ENCODE data around the gene SCYL1.
"Not testable (repeated sequence)": the region's sequence is repeated elsewhere in the genome, so short reads cannot be mapped to it uniquely, and the experiment has no call there.

Gene SCYL1

GRCh38 chr11:65560555-65561418 lies 35.9 kb downstream of the SCYL1 start:
- CTCF ChIA-PET: interaction anchor here (2.0 to 16.3 kb wide), 6 partner anchors 9 to 33 kb away, joined by 9 to 207 read pairs (median 16); partner anchors contain the start of genes EHBP1L1, FAM89B and ZNRD2
- peak overlapping the region; percentile 8; the same call in 1 of the 2 replicates for H3K4me3 ChIP-seq (ENCODE audit: low read depth, low read length)
- no peak for TF ChIP-seq CTCF (IDR thresholded peaks at IDR 0.05; ENCODE audit: insufficient read depth, low read length, missing control alignments)
- POLR2A ChIA-PET: interaction anchor here (0.7 to 3.3 kb wide), 6 partner anchors 9 to 138 kb away, joined by 3 to 15 read pairs (median 4); partner anchors contain the start of genes EHBP1L1, FAM89B, NEAT1 and ZNRD2
- DNase-seq (ENCODE audit: low read depth, low spot score): no peak

- ChIA-PET POLR2A (no interaction called here), CTCF (interaction anchor here (1.5 to 16.3 kb wide), 5 partner anchors 9 to 32 kb away, joined by 3 to 207 read pairs (median 16); partner anchors contain the start of genes EHBP1L1, FAM89B and ZNRD2)
- no peak overlapping the region for H3K4me3 ChIP-seq (ENCODE audit: low read depth, low read length)
- no peak for TF ChIP-seq CTCF (IDR thresholded peaks at IDR 0.05; ENCODE audit: insufficient read depth, low read length, missing control alignments)
- no peak for DNase-seq (ENCODE audit: low read depth, low spot score)
Measured at GRCh38 chr11:65562020-65562419, 37.1 kb downstream of the SCYL1 start.

- ChIA-PET POLR2A (no interaction called here), CTCF (interaction anchor here (1.5 to 16.3 kb wide), 5 partner anchors 9 to 31 kb away, joined by 3 to 207 read pairs (median 16); partner anchors contain the start of genes EHBP1L1, FAM89B and ZNRD2)
- TF ChIP-seq CTCF (IDR thresholded peaks at IDR 0.05; ENCODE audit: insufficient read depth, low read length, missing control alignments): no peak
- no peak overlapping the region for H3K4me3 ChIP-seq (ENCODE audit: low read depth, low read length)
- DNase-seq (ENCODE audit: low read depth, low spot score): no peak
Measured at GRCh38 chr11:65562788-65563187, 37.9 kb downstream of the SCYL1 start.

GRCh38 chr11:65563601-65564000 lies 38.7 kb downstream of the SCYL1 start:
- H3K4me3 ChIP-seq (ENCODE audit: low read depth, low read length): no peak overlapping the region
- CTCF ChIA-PET: interaction anchor here (4.1 to 16.3 kb wide), 4 partner anchors 8 to 30 kb away, joined by 15 to 207 read pairs (median 48); partner anchors contain the start of genes FAM89B and ZNRD2
- POLR2A ChIA-PET: no interaction called here
- TF ChIP-seq CTCF (IDR thresholded peaks at IDR 0.05; ENCODE audit: insufficient read depth, low read length, missing control alignments): no peak
- no peak for DNase-seq (ENCODE audit: low read depth, low spot score)

GRCh38 chr11:65564879-65565559 lies 40.1 kb downstream of the SCYL1 start:
- DNase-seq (ENCODE audit: low read depth, low spot score); H3K4me3 ChIP-seq (ENCODE audit: low read depth, low read length); POLR2A ChIA-PET: not testable (repeated sequence)
- CTCF ChIA-PET: interaction anchor here (16.3 kb wide), 1 partner anchor 23 kb away, joined by 207 read pairs; no protein-coding TSS in a partner anchor

GRCh38 chr11:65565624-65566453 lies 41.0 kb downstream of the SCYL1 start:
- no peak for TF ChIP-seq CTCF (IDR thresholded peaks at IDR 0.05; ENCODE audit: insufficient read depth, low read length, missing control alignments)
- H3K4me3 ChIP-seq (ENCODE audit: low read depth, low read length): no peak overlapping the region
- ChIA-PET CTCF (interaction anchor here (1.3 to 16.3 kb wide), 4 partner anchors 24 to 40 kb away, joined by 3 to 207 read pairs (median 4); partner anchors contain the start of gene KCNK7), POLR2A (no interaction called here)
- DNase-seq (ENCODE audit: low read depth, low spot score): no peak
